HL-60 (cell line): ENCODE results near the gene RAB8B.
"Not testable (repeated sequence)": the region's sequence is repeated elsewhere in the genome, so short reads cannot be mapped to it uniquely, and the experiment has no call there.

Experiments used
- DNase-seq, 2 experiments: peaks; one replicate each; pipeline ENCODE4 v3.0.0-alpha.2; 2010 to 2020; ENCODE audit warnings: low read depth in 1 of 2, low spot score in 1 of 2
- H3K27ac ChIP-seq: fragments of 250-450 bp; sonication (Bioruptor Pico); replicated peaks from 2 replicates; pipeline ENCODE4 v1.5.1; 2020; ENCODE audit warnings: mild to moderate bottlenecking, moderate library complexity
- H3K27me3 ChIP-seq: fragments of 250-450 bp; sonication (Bioruptor Pico); 2 replicates; pipeline ENCODE4 v1.5.1; 2021; ENCODE audit warnings: mild to moderate bottlenecking, moderate library complexity; ENCODE audit not compliant: insufficient read depth, poor library complexity, severe bottlenecking
- H3K4me3 ChIP-seq: replicated peaks from 2 replicates; pipeline ENCODE4 v1.5.1; 2011; ENCODE audit warnings: mild to moderate bottlenecking, control low read depth, low read length; ENCODE audit not compliant: insufficient read depth
- CTCF ChIP-seq: IDR thresholded peaks from one replicate; pipeline ENCODE4 v1.5.1; 2011; ENCODE audit warnings: low read length, control low read depth, inconsistent platforms; ENCODE audit not compliant: insufficient read depth
- GABPA ChIP-seq: IDR thresholded peaks from 2 replicates; pipeline ENCODE4 v1.6.1; 2012; ENCODE audit warnings: low read depth
- POLR2AphosphoS5 ChIP-seq: IDR thresholded peaks from 2 replicates; pipeline ENCODE4 v1.6.1; 2012; ENCODE audit warnings: low read depth
- REST ChIP-seq: IDR thresholded peaks from 2 replicates; pipeline ENCODE4 v1.6.1; 2012; ENCODE audit warnings: low read depth; ENCODE audit not compliant: insufficient replicate concordance
- SPI1 ChIP-seq: IDR thresholded peaks from 2 replicates; pipeline ENCODE4 v1.6.1; 2012; ENCODE audit warnings: low read depth, mild to moderate bottlenecking, borderline replicate concordance

Gene RAB8B

GRCh38 chr15:63236272-63236671, 46.9 kb downstream of the RAB8B start:
- no peak for DNase-seq
- H3K4me3 ChIP-seq: no peak overlapping the region
- TF ChIP-seq GABPA: no peak
- no peak for TF ChIP-seq CTCF
- no peak for TF ChIP-seq REST
- H3K27me3 ChIP-seq: no peaks in the 10 kb centered on the region
- H3K27ac ChIP-seq: no peak overlapping the region

- not testable (repeated sequence) for H3K27ac ChIP-seq, H3K27me3 ChIP-seq, DNase-seq, H3K4me3 ChIP-seq
Observed at GRCh38 chr15:63237086-63237485, 47.7 kb downstream of the RAB8B start.

- TF ChIP-seq GABPA (no peak), CTCF (no peak), SPI1 (no peak), REST (no peak), POLR2AphosphoS5 (no peak)
- Histone ChIP-seq H3K27ac (no peak overlapping the region), H3K27me3 (no peaks in the 10 kb centered on the region), H3K4me3 (no peak overlapping the region)
- no peak for DNase-seq
Observed at GRCh38 chr15:63238171-63238570, 48.8 kb downstream of the RAB8B start.

GRCh38 chr15:63238796-63239195, 49.4 kb downstream of the RAB8B start:
- no peak overlapping the region for H3K4me3 ChIP-seq
- peak in 1 of 2 experiments; percentile 36 for DNase-seq
- H3K27ac ChIP-seq: no peak overlapping the region
- H3K27me3 ChIP-seq: no peaks in the 10 kb centered on the region
- TF ChIP-seq POLR2AphosphoS5: no peak
- no peak for TF ChIP-seq CTCF
- TF ChIP-seq GABPA: no peak
- TF ChIP-seq SPI1: no peak
- TF ChIP-seq REST: no peak
